NCI-H187 treated with DMSO at 0.1 percent for 48 hours (cell line): ENCODE measurements around the gene PAFAH2.
"Not testable (repeated sequence)": the region's sequence is repeated elsewhere in the genome, so short reads cannot be mapped to it uniquely, and the experiment has no call there.

Source experiments
- DNase-seq: peaks from one replicate; lab custom pipeline; 2025; lab: John Stamatoyannopoulos, UW

Gene PAFAH2

GRCh38 chr1:25985171-25985570 is 12.7 kb downstream of the PAFAH2 start:
- DNase-seq: no peak

GRCh38 chr1:25979210-25979609 is 18.7 kb downstream of the PAFAH2 start:
- DNase-seq: no peak

DNA sequence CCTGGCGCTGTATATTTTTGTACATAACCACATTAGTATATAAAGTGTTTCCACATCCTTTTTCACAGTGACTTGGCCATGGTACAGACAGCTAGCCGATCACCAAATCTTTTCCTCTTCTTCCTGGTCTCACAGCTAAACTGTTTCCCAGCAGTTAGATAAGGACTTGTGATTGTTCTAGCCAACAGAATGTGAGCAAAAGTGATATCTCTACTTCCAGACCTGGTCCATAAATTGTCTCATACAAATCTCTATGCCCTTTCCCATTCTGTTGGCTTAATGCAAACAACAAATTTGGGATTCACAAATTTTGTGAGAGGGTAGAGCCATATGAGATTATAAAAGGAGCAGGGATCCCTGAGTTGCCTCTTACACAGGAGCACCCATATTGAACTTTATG is 19.5 kb downstream of the PAFAH2 start:
- DNase-seq: no peak

- no peak for DNase-seq
Observed at GRCh38 chr1:25977801-25978200, 20.1 kb downstream of the PAFAH2 start.

- DNase-seq: no peak
Observed at GRCh38 chr1:25973610-25974321, 24.1 kb downstream of the PAFAH2 start.

- DNase-seq: no peak
Observed at GRCh38 chr1:25971811-25972180, 26.1 kb downstream of the PAFAH2 start.

- DNase-seq: no peak
Observed at GRCh38 chr1:25971066-25971810, 26.6 kb downstream of the PAFAH2 start.

DNA sequence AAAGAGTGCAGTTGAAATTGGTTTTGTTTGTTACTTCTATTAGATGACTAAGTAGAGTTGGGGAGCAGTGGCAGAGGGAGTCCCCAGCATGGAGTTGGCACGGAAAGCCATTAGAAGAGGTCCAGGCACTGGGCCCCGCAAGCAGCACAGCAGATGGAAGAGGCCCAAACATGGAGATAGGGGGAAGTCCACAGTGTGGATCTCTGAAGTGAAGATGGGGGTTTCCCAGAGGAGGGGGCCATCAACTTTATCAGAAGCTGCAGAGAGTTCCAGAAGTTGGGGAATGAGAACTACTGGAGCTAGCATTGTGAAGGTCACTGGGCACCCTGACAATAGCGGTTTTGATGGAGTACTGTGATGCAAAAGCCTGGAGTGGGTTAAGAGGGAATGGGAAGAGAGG is 30.6 kb downstream of the PAFAH2 start:
- no peak for DNase-seq

GRCh38 chr1:25959611-25960010 is 38.3 kb downstream of the PAFAH2 start:
- no peak for DNase-seq

GRCh38 chr1:25958465-25958864 is 39.4 kb downstream of the PAFAH2 start:
- no peak for DNase-seq

- DNase-seq: no peak
Observed at GRCh38 chr1:25955553-25955952, 42.3 kb downstream of the PAFAH2 start.

DNA sequence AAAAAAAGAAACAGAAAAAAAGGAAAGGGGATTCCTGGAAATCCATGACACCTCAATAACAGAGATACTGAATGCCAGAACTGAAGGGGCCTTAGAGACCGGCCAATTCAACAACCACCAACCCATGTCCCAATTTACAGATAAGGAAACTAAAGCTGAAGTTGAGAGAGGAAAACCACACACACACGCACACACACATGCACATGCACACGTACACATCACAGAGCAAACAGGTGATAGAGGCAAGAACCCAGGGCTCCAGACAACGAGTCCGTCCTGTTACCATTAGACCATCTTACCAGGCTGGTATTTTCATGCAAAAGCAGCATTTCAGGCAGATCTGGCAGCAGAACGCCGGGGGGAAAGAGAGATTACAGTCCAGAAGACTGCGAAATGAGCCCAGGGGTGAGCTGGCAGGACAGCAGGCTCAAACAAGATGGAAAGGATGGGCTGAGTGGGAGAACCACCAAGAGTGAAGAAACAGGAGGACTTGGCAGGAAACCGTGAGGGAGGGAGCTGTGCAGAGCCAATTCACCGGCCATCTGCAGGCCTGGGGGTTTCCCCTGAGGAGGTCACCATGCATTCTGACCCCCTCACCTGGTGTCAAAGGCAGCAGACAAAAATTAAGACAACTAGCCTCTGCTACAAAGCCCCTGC is 43.5 kb downstream of the PAFAH2 start:
- DNase-seq: no peak

- DNase-seq: no peak
Observed at GRCh38 chr1:25952841-25953401, 44.9 kb downstream of the PAFAH2 start.

DNA sequence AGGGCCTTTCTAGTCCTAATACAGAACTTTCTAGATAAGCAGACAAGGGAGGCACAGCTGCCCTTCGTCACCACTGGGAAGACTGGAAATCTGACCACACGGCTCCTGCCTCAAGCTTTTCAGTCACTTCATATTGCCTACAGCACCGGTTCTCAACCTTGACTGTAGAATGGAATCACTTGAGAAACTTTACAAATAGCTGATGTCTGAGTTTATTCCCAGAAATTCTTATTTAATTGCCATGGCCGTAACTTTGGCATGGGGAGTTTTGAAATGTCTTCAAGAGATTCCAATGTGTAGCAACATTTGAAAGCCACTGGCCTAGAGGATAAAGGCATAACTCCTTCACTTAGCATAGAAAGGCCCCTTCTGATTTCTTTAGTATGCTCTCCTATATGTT is 49.2 kb downstream of the PAFAH2 start:
- DNase-seq: no peak

- DNase-seq: no peak
Observed at GRCh38 chr1:25947027-25947426, 50.8 kb downstream of the PAFAH2 start.

- no peak for DNase-seq
Observed at GRCh38 chr1:25945761-25946160, 52.1 kb downstream of the PAFAH2 start.

GRCh38 chr1:25944986-25945385 is 52.9 kb downstream of the PAFAH2 start:
- DNase-seq: no peak

- not testable (repeated sequence) for DNase-seq
Observed at GRCh38 chr1:25943511-25943910, 54.4 kb downstream of the PAFAH2 start.

DNA sequence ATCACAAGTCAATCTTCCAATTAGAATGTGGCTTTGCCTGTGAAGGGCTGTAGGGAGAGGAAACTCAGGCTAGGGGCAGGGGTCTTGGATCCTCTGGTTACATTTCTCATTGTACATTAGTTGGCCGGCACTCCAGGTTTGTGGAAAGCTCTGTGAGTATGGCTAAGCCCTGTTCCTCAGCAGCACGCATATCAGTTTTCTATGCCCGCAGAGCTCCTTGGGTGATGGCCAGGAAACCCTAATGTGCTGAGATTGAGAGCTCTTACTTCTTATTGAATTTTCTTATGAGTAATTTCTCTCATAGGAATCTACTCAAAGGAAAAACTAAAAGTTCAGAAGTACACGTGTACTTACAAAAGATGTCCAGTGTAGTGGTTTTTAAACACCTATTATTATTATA is 60.9 kb downstream of the PAFAH2 start:
- DNase-seq: no peak

- DNase-seq: no peak
Observed at GRCh38 chr1:25933479-25934365, 64.1 kb downstream of the PAFAH2 start.

DNA sequence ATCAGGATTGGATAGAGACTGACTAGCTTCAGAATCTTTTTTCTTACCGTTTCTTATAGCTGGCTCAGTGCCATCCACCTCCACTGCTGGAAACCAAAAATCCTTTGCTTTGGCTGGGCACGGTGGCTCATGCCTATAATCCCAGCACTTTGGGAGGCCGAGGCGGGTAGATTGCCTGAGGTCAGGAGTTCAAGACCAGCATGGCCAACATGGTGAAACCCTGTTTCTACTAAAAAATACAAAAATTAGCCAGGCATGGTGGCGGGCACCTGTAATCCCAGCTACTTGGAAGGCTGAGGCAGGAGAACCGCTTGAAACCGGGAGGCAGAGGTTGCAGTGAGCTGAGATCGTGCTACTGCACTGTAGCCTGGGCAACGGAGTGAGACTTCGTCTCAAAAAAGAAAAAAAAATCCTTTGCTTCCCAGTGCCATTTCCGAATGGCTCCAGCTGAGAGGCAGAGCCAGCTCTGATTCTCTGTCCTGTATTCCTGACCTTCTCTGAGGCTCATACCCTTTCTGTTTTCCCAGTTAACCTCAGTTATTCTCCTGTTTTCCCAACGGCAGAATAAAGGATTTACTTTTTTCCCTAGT is 65.0 kb downstream of the PAFAH2 start:
- not testable (repeated sequence) for DNase-seq
